Measurements from ENCODE around the gene RETSAT.

Gene RETSAT

DNA sequence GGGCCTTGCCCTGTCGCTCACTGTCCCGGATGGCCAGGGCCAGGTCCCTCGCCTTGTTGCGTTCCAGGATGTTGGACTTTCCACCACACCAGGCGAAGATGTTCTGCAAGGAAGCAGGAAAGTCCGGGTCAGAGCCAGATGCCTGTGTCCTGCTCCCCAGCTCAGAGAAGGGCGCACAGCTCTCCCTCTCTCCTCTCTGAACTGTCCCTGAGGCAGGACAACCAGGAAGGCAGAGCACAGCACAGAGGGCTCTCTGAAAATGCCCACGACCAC is 44.8 kb upstream of the RETSAT start:
- Histone ChIP-seq H3K27me3 (ENCODE audit: insufficient read depth, low read depth, severe bottlenecking) (no peaks in the 10 kb centered on the region), H3K27ac (no peak overlapping the region), H3K4me3 (ENCODE audit: low read depth, low read length) (no peak overlapping the region), H3K36me3 (no peaks in the 10 kb centered on the region), H3K9me3 (ENCODE audit: severe bottlenecking) (peaks cover 4% of the 10 kb centered on the region)
- no peak for DNase-seq
- TF ChIP-seq CTCF (IDR thresholded peaks at IDR 0.05; ENCODE audit: low read depth, low read length) = no peak

DNA sequence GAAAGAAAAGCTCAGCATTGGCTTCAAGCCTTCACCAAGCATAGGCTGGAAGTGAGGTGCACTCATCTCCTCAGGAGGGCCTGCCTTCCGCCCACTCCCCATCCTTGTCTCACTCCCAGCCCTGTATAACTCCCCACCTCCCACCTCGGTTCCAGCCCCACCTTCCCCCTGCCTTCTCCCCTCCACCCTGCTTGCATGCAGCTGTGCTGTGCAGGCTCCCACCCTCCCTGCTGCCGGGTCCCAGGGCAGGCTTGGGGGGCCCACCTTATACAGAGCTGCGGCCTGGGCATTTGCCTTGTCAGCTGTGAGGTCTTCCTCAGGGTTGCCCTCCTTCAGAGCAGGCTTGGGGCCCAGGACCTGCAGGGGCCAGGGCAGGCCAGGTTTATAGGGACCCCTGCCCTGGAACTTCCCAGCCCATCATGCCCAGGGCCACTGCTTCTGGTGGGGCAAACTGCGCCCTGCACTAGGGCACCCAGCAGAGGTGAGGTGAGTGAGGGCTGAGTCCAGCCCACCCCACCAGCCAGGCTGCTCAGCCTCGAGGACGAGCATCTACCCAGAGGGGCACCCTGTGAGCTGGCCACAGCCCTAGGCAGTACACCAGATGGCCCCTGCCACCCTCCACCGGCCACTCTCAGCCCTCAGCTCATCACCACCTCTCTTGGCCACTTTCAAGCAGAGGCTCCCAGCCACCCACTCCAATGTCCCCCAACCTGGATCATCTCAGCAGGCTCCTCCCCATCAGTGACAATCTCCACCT is 44.3 kb upstream of the RETSAT start:
- H3K9me3 ChIP-seq (ENCODE audit: severe bottlenecking) = peaks cover 4% of the 10 kb centered on the region
- H3K27ac ChIP-seq = no peak overlapping the region
- no peak for DNase-seq
- no peak for TF ChIP-seq CTCF (IDR thresholded peaks at IDR 0.05; ENCODE audit: low read depth, low read length)
- H3K36me3 ChIP-seq = no peaks in the 10 kb centered on the region
- no peak overlapping the region for H3K4me3 ChIP-seq (ENCODE audit: low read depth, low read length)
- no peaks in the 10 kb centered on the region for H3K27me3 ChIP-seq (ENCODE audit: insufficient read depth, low read depth, severe bottlenecking)

DNA sequence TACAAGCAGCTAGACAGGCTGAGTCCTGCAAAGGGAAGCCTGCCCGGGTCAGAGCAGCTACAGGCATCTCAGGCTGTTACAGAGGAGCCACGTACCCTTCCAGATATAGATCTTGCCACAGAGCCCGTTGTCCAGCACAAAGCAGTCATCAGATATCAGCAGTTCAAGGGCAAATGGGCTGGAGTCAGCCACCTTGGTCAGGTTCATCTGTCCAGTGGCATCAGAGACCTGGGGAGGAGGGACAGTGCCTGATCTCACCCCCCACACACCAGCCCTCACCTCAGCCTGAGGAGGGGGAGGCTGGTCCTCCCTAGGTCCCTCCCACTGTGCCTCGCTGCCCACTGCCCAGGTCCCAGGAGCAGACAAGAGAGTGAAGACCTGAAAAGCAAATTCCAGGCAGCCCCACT is 43.6 kb upstream of the RETSAT start:
- DNase-seq = no peak
- Histone ChIP-seq H3K36me3 (no peaks in the 10 kb centered on the region), H3K4me3 (ENCODE audit: low read depth, low read length) (no peak overlapping the region), H3K27me3 (ENCODE audit: insufficient read depth, low read depth, severe bottlenecking) (no peaks in the 10 kb centered on the region), H3K27ac (no peak overlapping the region), H3K9me3 (ENCODE audit: severe bottlenecking) (no peaks in the 10 kb centered on the region)
- no peak for TF ChIP-seq CTCF (IDR thresholded peaks at IDR 0.05; ENCODE audit: low read depth, low read length)

- Histone ChIP-seq H3K36me3 (no peaks in the 10 kb centered on the region), H3K27ac (no peak overlapping the region), H3K4me3 (ENCODE audit: low read depth, low read length) (no peak overlapping the region), H3K27me3 (ENCODE audit: insufficient read depth, low read depth, severe bottlenecking) (no peaks in the 10 kb centered on the region), H3K9me3 (ENCODE audit: severe bottlenecking) (no peaks in the 10 kb centered on the region)
- no peak for TF ChIP-seq CTCF (IDR thresholded peaks at IDR 0.05; ENCODE audit: low read depth, low read length)
- no peak for DNase-seq
Measured at GRCh38 chr2:85396531-85397470, 42.5 kb upstream of the RETSAT start.

- Histone ChIP-seq H3K27me3 (ENCODE audit: insufficient read depth, low read depth, severe bottlenecking) (no peaks in the 10 kb centered on the region), H3K9me3 (ENCODE audit: severe bottlenecking) (no peaks in the 10 kb centered on the region), H3K36me3 (no peaks in the 10 kb centered on the region; the same call in 1 of the 2 replicates), H3K27ac (no peak overlapping the region), H3K4me3 (ENCODE audit: low read depth, low read length) (no peak overlapping the region)
- TF ChIP-seq CTCF (IDR thresholded peaks at IDR 0.05; ENCODE audit: low read depth, low read length) = no peak
- no peak for DNase-seq
Measured at GRCh38 chr2:85395912-85396475, 41.7 kb upstream of the RETSAT start.

Measured in WERI-Rb-1 (cell line).